K562 (cell line): ENCODE data around the gene EIF3K. TPM values are rescaled to one million over a fixed set of nuclear protein-coding genes. Genes with fewer than 3 reads are reported as not detected.

ENCODE experiments used
- BRD4 ChIP-seq: fragments of 200-600 bp; sonication (generic); IDR thresholded peaks from 2 replicates; pipeline ENCODE4 v1.6.1; 2017; ENCODE audit warnings: inconsistent platforms
- DDX20 ChIP-seq: fragments of 450-650 bp; IDR thresholded peaks from 2 replicates; pipeline ENCODE4 v1.6.1; 2016; ENCODE audit warnings: missing genetic modification characterization, low read depth, mild to moderate bottlenecking, missing compliant biosample characterization, moderate library complexity
- E2F3 ChIP-seq: fragments of 250-450 bp; sonication (Bioruptor Pico); IDR thresholded peaks from 2 replicates; pipeline ENCODE4 v1.4.0; 2020; ENCODE audit warnings: mild to moderate bottlenecking
- HES1 ChIP-seq: fragments of 450-650 bp; IDR thresholded peaks from 2 replicates; pipeline ENCODE4 v1.6.1; 2016; ENCODE audit warnings: low read depth, mild to moderate bottlenecking, moderate library complexity
- HMBOX1 ChIP-seq: sonication (generic); IDR thresholded peaks from 2 replicates; pipeline ENCODE4 v1.6.1; 2016
- MGA ChIP-seq: fragments of 450-650 bp; IDR thresholded peaks from 2 replicates; pipeline ENCODE4 v1.6.1; 2016; ENCODE audit warnings: mild to moderate bottlenecking, moderate library complexity
- NFE2 ChIP-seq: IDR thresholded peaks from 2 replicates; pipeline ENCODE4 v1.6.1; 2014; ENCODE audit warnings: antibody characterized with exemption, low read depth
- NR2F6 ChIP-seq: fragments of 450-650 bp; formaldehyde crosslinking; IDR thresholded peaks from 2 replicates; pipeline ENCODE4 v1.4.0; 2020; ENCODE audit warnings: mild to moderate bottlenecking
- PATZ1 ChIP-seq: fragments of 250-450 bp; sonication (Bioruptor Pico); IDR thresholded peaks from 2 replicates; pipeline ENCODE4 v1.5.0; 2020; ENCODE audit warnings: mild to moderate bottlenecking, borderline replicate concordance
- PRMT5 ChIP-seq: sonication (generic); formaldehyde crosslinking; IDR thresholded peaks from 2 replicates; pipeline ENCODE4 v1.5.0; 2020; ENCODE audit warnings: missing genetic modification reagents
- RBFOX2 ChIP-seq: fragments of 200-400 bp; formaldehyde crosslinking; IDR thresholded peaks from 2 replicates; pipeline ENCODE4 v1.6.1; 2017; ENCODE audit warnings: low read depth, mild to moderate bottlenecking, low read length, moderate library complexity
- SUPT5H ChIP-seq: fragments of 450-650 bp; IDR thresholded peaks from 2 replicates; pipeline ENCODE4 v1.6.1; 2016
- XRCC4 ChIP-seq: IDR thresholded peaks from one replicate; pipeline ENCODE4 v1.6.1; 2011; ENCODE audit not compliant: insufficient read depth, insufficient read length; ENCODE audit errors: extremely low read depth
- ZNF707 ChIP-seq: fragments of 250-450 bp; sonication (Bioruptor Pico); conservative IDR thresholded peaks from 2 replicates; pipeline ENCODE4 v1.8.0; 2022; ENCODE audit warnings: inconsistent platforms, mild to moderate bottlenecking, moderate library complexity
- polyA plus RNA-seq, 8 experiments: library from polyadenylated mRNA; depleted of rRNA in 4 of 8; stranded (reverse) in 5 of 8; unstranded in 3 of 8; fragments of >200 nt; fragmentation: Nextera tagmentation in 2 of 8; fragmentation: Illumina TruSeq in 1 of 8; extraction: Ambion mirVana in 2 of 8; extraction: Trizol in 1 of 8; gene quantifications; 2 replicates each; pipeline versions ENCODE4 v1.2.1 to v1.2.3, GENCODE V29; 2011 to 2014; ENCODE audit warnings: inconsistent platforms in 1 of 8, missing spikeins in 1 of 8
- total RNA-seq, 7 experiments: library from RNA; depleted of rRNA in 6 of 7; stranded (reverse); fragments of >200 nt in 6 of 7; fragmentation: Illumina TruSeq in 2 of 7; extraction: Trizol in 2 of 7; gene quantifications; 2 replicates each; pipeline versions ENCODE4 v1.2.1 to v1.2.3, GENCODE V29; 2011 to 2021; ENCODE audit warnings: low replicate concordance in 1 of 7

Gene EIF3K
- total and polyA plus RNA-seq, 9 of the 15 experiments (the other 6 are each of a cell fraction or from before 2014, with no cell fraction given) = 387 to 1,827 (median 733) TPM

- TF ChIP-seq MGA (no peak), SUPT5H (peak; percentile 95), RBFOX2 (peak; percentile 89), NR2F6 (CRISPR knock-in tag) (no peak), PRMT5 (no peak), XRCC4 (no peak), PATZ1 (CRISPR knock-in tag) (no peak), ZNF707 (CRISPR knock-in tag) (no peak), DDX20 (tag) (no peak), NFE2 (no peak), HMBOX1 (no peak), E2F3 (CRISPR knock-in tag) (peak; percentile 83), HES1 (no peak), BRD4 (no peak)
Observed at GRCh38 chr19:38647368-38647965, 28.5 kb downstream of the EIF3K start, which contains the start of gene ACTN4 (continued).
